ENCODE results near the gene LRRFIP1.

- TF ChIP-seq CTCF (IDR thresholded peaks at IDR 0.05) (no peak), POLR2A (IDR thresholded peaks at IDR 0.05) (no peak)
These were observed 152.1 kb downstream of the LRRFIP1 start for GRCh38 chr2:237779521-237779920.

Measured in ovary (tissue), 3 donors.